Stimulated activated CD4-positive, alpha-beta T cell treated with anti-CD3 and anti-CD28 coated beads, TNF-alpha, amount 100 ng/mL, for 1 hour (primary cell): ENCODE data around the gene ZNF8.
"Not testable (repeated sequence)": the region's sequence is repeated elsewhere in the genome, so short reads cannot be mapped to it uniquely, and the experiment has no call there.

ENCODE experiments used
- DNase-seq, 3 donors: peaks; one replicate each; pipeline ENCODE4 v3.0.0-alpha.2; 2020; ENCODE audit warnings: low read depth in 3 of 3, low spot score in 1 of 3

Gene ZNF8

GRCh38 chr19:58294743-58295374 lies 16.1 kb downstream of the ZNF8 start:
- DNase-seq = no peak

GRCh38 chr19:58296104-58296503 lies 17.3 kb downstream of the ZNF8 start:
- DNase-seq = no peak

GRCh38 chr19:58300620-58301019 lies 21.9 kb downstream of the ZNF8 start:
- DNase-seq = no peak

- no peak for DNase-seq
Observed at GRCh38 chr19:58304255-58304654, 25.5 kb downstream of the ZNF8 start.

GRCh38 chr19:58304748-58305064 lies 26.0 kb downstream of the ZNF8 start:
- DNase-seq = no peak

GRCh38 chr19:58305065-58305931 lies 26.5 kb downstream of the ZNF8 start, which contains the start of gene ERVK3-1:
Gene ERVK3-1 (plus strand): TSS chr19:58305377. CDS start chr19:58312169, 6,792 bp downstream.
- peak; percentile 81 to 86 (median 84) for DNase-seq

- no peak for DNase-seq
Observed at GRCh38 chr19:58305932-58306323, 27.2 kb downstream of the ZNF8 start.

GRCh38 chr19:58307736-58308135 lies 29.0 kb downstream of the ZNF8 start:
- no peak for DNase-seq

- DNase-seq = not testable (repeated sequence)
Observed at GRCh38 chr19:58310685-58311084, 31.9 kb downstream of the ZNF8 start.

- no peak for DNase-seq
Observed at GRCh38 chr19:58311345-58311865, 32.6 kb downstream of the ZNF8 start.

GRCh38 chr19:58315580-58315979 lies 36.8 kb downstream of the ZNF8 start:
- DNase-seq = no peak

GRCh38 chr19:58317476-58318072 lies 38.8 kb downstream of the ZNF8 start:
- DNase-seq = no peak

GRCh38 chr19:58318297-58318696 lies 39.5 kb downstream of the ZNF8 start:
- no peak for DNase-seq

- DNase-seq = no peak
Observed at GRCh38 chr19:58319241-58319640, 40.5 kb downstream of the ZNF8 start.

GRCh38 chr19:58325311-58326022 lies 46.7 kb downstream of the ZNF8 start:
- DNase-seq = no peak

GRCh38 chr19:58326501-58326913 lies 47.8 kb downstream of the ZNF8 start:
- no peak for DNase-seq

GRCh38 chr19:58326914-58327726 lies 48.4 kb downstream of the ZNF8 start, which contains the start of gene ZSCAN22:
Gene ZSCAN22 (plus strand): TSS chr19:58326994. CDS start chr19:58334803, 7,809 bp downstream.
- peak; percentile 58 to 81 (median 61) for DNase-seq

GRCh38 chr19:58328999-58329398 lies 50.2 kb downstream of the ZNF8 start:
- DNase-seq = no peak

- no peak for DNase-seq
Observed at GRCh38 chr19:58330458-58330857, 51.7 kb downstream of the ZNF8 start.

- no peak for DNase-seq
Observed at GRCh38 chr19:58332697-58333096, 53.9 kb downstream of the ZNF8 start.
